HEK293 (cell line): ENCODE results near the gene BCL11B.

Source experiments
- CTCF ChIA-PET: fragments of 350-600 bp; formaldehyde crosslinking; extraction: SDS; loops from one replicate; lab custom pipeline; 2021; ENCODE audit warnings: antibody characterized with exemption; lab: Yijun Ruan, JAX
- POLR2A ChIA-PET: fragments of 300-600 bp; formaldehyde crosslinking; extraction: SDS; loops from one replicate; lab custom pipeline; 2020; ENCODE audit warnings: antibody characterized with exemption, inconsistent platforms; lab: Yijun Ruan, JAX
- H3K27ac ChIP-seq: fragments of 200-500 bp; sonication (Bioruptor generic); 2 replicates; pipeline ENCODE4 v1.5.1; 2014; ENCODE audit warnings: low read depth, low read length, control low read depth, inconsistent platforms; ENCODE audit errors: extremely low read depth
- H3K36me3 ChIP-seq, 2 experiments: fragments of 200-500 bp in 1 of 2; sonication (Bioruptor generic) in 1 of 2; 1 replicate in 1 of 2; 2 replicates in 1 of 2; pipeline ENCODE4 v1.5.1; 2014 to 2017; ENCODE audit warnings: inconsistent platforms in 2 of 2, low read length in 2 of 2; ENCODE audit not compliant: control insufficient read depth in 2 of 2, insufficient read depth in 1 of 2
- H3K4me1 ChIP-seq: fragments of 200-500 bp; sonication (Bioruptor generic); 2 replicates; pipeline ENCODE4 v1.5.1; 2014; ENCODE audit warnings: mild to moderate bottlenecking, low read length, inconsistent platforms; ENCODE audit not compliant: control insufficient read depth, insufficient read depth
- H3K4me3 ChIP-seq: 2 replicates; pipeline ENCODE4 v1.5.1; 2011; ENCODE audit warnings: low read depth, mild to moderate bottlenecking, control low read depth, low read length, moderate library complexity
- H3K9me3 ChIP-seq: fragments of 200-500 bp; sonication (Bioruptor generic); 2 replicates; pipeline ENCODE4 v1.5.1; 2014; ENCODE audit warnings: low read depth, low read length, inconsistent platforms; ENCODE audit not compliant: control insufficient read depth, insufficient read depth
- EGR2 ChIP-seq: fragments of 450-650 bp; formaldehyde crosslinking; IDR thresholded peaks from 2 replicates; pipeline ENCODE4 v1.5.1; 2016; ENCODE audit warnings: low read depth, missing biosample characterization, missing genetic modification characterization
- OSR2 ChIP-seq: fragments of 450-650 bp; formaldehyde crosslinking; IDR thresholded peaks from 2 replicates; pipeline ENCODE4 v1.5.1; 2016; ENCODE audit warnings: missing biosample characterization, missing genetic modification characterization
- TRIM28 ChIP-seq: IDR thresholded peaks from 2 replicates; pipeline ENCODE4 v1.6.1; 2011; ENCODE audit warnings: low read length, control low read depth, borderline replicate concordance
- ZBTB21 ChIP-seq: fragments of 450-650 bp; formaldehyde crosslinking; IDR thresholded peaks from 2 replicates; pipeline ENCODE4 v1.5.1; 2017; ENCODE audit warnings: missing biosample characterization, missing genetic modification characterization
- ZBTB7A ChIP-seq: fragments of 450-650 bp; formaldehyde crosslinking; IDR thresholded peaks from 2 replicates; pipeline ENCODE4 v1.5.1; 2016; ENCODE audit warnings: low read depth, missing biosample characterization, missing genetic modification characterization
- ZFHX2 ChIP-seq: fragments of 450-650 bp; formaldehyde crosslinking; conservative IDR thresholded peaks from 2 replicates; pipeline ENCODE4 v1.5.1; 2016; ENCODE audit warnings: missing biosample characterization, missing genetic modification characterization
- ZNF140 ChIP-seq: fragments of 450-650 bp; formaldehyde crosslinking; IDR thresholded peaks from 2 replicates; pipeline ENCODE4 v1.5.1; 2016; ENCODE audit warnings: missing biosample characterization, missing genetic modification characterization
- ZNF155 ChIP-seq: fragments of 450-650 bp; formaldehyde crosslinking; IDR thresholded peaks from 2 replicates; pipeline ENCODE4 v1.5.1; 2016; ENCODE audit warnings: missing biosample characterization, missing genetic modification characterization
- ZNF184 ChIP-seq: fragments of 450-650 bp; IDR thresholded peaks from 2 replicates; pipeline ENCODE4 v1.5.1; 2018; ENCODE audit warnings: missing biosample characterization, mild to moderate bottlenecking, missing genetic modification characterization
- ZNF24 ChIP-seq: fragments of 450-650 bp; formaldehyde crosslinking; IDR thresholded peaks from 2 replicates; pipeline ENCODE4 v1.5.1; 2016; ENCODE audit warnings: missing biosample characterization, missing genetic modification characterization
- ZNF324 ChIP-seq: fragments of 450-650 bp; formaldehyde crosslinking; IDR thresholded peaks from 2 replicates; pipeline ENCODE4 v1.5.1; 2016; ENCODE audit warnings: missing biosample characterization, missing genetic modification characterization
- ZNF394 ChIP-seq: fragments of 450-650 bp; formaldehyde crosslinking; IDR thresholded peaks from 2 replicates; pipeline ENCODE4 v1.5.1; 2016; ENCODE audit warnings: missing biosample characterization, missing genetic modification characterization, mild to moderate bottlenecking, moderate library complexity, borderline replicate concordance
- ZNF510 ChIP-seq: fragments of 450-650 bp; formaldehyde crosslinking; IDR thresholded peaks from 2 replicates; pipeline ENCODE4 v1.5.1; 2018; ENCODE audit warnings: mild to moderate bottlenecking, missing genetic modification characterization, missing biosample characterization; ENCODE audit not compliant: insufficient replicate concordance
- ZNF561 ChIP-seq: fragments of 450-650 bp; IDR thresholded peaks from 2 replicates; pipeline ENCODE4 v1.5.1; 2018; ENCODE audit warnings: missing biosample characterization, missing genetic modification characterization, borderline replicate concordance
- ZNF571 ChIP-seq: fragments of 450-650 bp; formaldehyde crosslinking; IDR thresholded peaks from 2 replicates; pipeline ENCODE4 v1.5.0; 2017; ENCODE audit warnings: missing biosample characterization, missing genetic modification characterization
- ZNF596 ChIP-seq: fragments of 450-650 bp; IDR thresholded peaks from 2 replicates; pipeline ENCODE4 v1.5.0; 2018; ENCODE audit warnings: missing biosample characterization, mild to moderate bottlenecking, missing genetic modification characterization, moderate library complexity
- ZNF600 ChIP-seq: fragments of 450-650 bp; formaldehyde crosslinking; IDR thresholded peaks from 2 replicates; pipeline ENCODE4 v1.5.1; 2016; ENCODE audit warnings: missing biosample characterization, missing genetic modification characterization
- ZNF768 ChIP-seq: fragments of 450-650 bp; formaldehyde crosslinking; IDR thresholded peaks from 2 replicates; pipeline ENCODE4 v1.5.1; 2018; ENCODE audit warnings: missing biosample characterization, mild to moderate bottlenecking, missing genetic modification characterization
- ZNF843 ChIP-seq: fragments of 450-650 bp; formaldehyde crosslinking; IDR thresholded peaks from 2 replicates; pipeline ENCODE4 v1.5.1; 2016; ENCODE audit warnings: missing biosample characterization, missing genetic modification characterization
- TF ChIP-seq, protein P1 (sequence below): fragments of 450-650 bp; formaldehyde crosslinking; IDR thresholded peaks from 2 replicates; pipeline ENCODE4 v1.5.1; 2016; ENCODE audit warnings: missing biosample characterization, missing genetic modification characterization
- TF ChIP-seq, protein P2 (sequence below): fragments of 450-650 bp; formaldehyde crosslinking; IDR thresholded peaks from 2 replicates; pipeline ENCODE4 v1.5.1; 2016; ENCODE audit warnings: missing biosample characterization, missing genetic modification characterization, borderline replicate concordance
- TF ChIP-seq, protein P3 (sequence below): fragments of 450-650 bp; formaldehyde crosslinking; IDR thresholded peaks from 2 replicates; pipeline ENCODE4 v1.5.1; 2016; ENCODE audit warnings: missing biosample characterization, missing genetic modification characterization
- TF ChIP-seq, protein P4 (sequence below): fragments of 450-650 bp; formaldehyde crosslinking; IDR thresholded peaks from 2 replicates; pipeline ENCODE4 v1.5.1; 2016; ENCODE audit warnings: missing biosample characterization, missing genetic modification characterization
- TF ChIP-seq, protein P5 (sequence below): fragments of 450-650 bp; formaldehyde crosslinking; IDR thresholded peaks from 2 replicates; pipeline ENCODE4 v1.5.1; 2016; ENCODE audit warnings: missing biosample characterization, missing genetic modification characterization

The BCL11B gene

DNA sequence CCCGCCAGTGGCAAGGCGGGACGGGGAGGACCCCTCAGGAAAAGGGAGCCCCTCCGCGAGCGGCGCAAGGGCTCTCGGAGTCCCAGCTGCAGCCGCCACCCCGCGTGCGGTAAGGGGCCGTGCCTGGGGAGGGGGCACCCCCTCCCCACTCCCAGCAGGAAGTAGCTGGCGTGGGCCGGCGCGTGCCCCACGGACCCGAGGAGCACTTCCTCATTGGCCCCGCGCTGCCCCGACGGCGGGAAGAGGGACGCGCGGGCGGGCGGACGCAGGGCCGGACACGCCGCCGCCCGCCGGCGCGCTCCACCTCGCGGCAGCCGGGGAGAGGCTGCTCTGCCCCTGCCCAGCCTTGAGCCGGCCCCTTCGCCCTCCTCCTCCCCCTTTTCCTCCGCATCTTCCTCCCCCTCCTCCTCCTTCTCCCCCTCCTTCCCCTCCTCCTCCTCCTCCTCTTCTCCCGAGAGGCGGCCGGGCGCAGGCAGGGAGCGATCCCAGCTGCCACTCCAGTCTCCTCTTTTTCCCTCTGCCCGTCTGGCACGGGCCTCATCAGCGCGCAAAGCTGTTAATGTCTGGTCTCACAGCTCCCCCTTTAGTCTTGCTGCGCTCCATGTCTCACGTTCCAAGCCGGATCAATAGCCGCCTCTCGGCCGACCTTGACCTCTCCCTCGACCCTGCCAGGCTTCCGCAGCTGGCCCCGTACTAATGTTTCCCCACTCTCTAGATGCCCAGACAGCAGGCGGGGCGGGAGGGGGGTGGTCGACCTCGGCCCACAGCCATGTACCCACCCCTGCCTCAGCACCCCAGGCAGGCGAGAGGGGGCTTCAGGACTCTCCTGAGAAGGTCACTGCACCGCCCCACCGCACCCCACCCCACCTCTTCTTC is 2.6 kb upstream of the BCL11B start (continued):
- TF ChIP-seq, protein P1, sequence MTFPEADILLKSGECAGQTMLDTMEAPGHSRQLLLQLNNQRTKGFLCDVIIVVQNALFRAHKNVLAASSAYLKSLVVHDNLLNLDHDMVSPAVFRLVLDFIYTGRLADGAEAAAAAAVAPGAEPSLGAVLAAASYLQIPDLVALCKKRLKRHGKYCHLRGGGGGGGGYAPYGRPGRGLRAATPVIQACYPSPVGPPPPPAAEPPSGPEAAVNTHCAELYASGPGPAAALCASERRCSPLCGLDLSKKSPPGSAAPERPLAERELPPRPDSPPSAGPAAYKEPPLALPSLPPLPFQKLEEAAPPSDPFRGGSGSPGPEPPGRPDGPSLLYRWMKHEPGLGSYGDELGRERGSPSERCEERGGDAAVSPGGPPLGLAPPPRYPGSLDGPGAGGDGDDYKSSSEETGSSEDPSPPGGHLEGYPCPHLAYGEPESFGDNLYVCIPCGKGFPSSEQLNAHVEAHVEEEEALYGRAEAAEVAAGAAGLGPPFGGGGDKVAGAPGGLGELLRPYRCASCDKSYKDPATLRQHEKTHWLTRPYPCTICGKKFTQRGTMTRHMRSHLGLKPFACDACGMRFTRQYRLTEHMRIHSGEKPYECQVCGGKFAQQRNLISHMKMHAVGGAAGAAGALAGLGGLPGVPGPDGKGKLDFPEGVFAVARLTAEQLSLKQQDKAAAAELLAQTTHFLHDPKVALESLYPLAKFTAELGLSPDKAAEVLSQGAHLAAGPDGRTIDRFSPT (tag by site-specific recombination), result peak; percentile 61; the same call in 1 of the 2 replicates
- TF ChIP-seq ZNF561 (tag by site-specific recombination) (peak; percentile 91), OSR2 (tag by site-specific recombination) (peak; percentile 64; the same call in 1 of the 2 replicates), EGR2 (tag by site-specific recombination) (peak; percentile 95), ZNF571 (tag by site-specific recombination) (no peak), ZNF324 (tag by site-specific recombination) (peak; percentile 97), ZNF155 (tag by site-specific recombination) (no peak), ZNF394 (tag by site-specific recombination) (peak; percentile 32; the same call in 1 of the 2 replicates), ZNF510 (tag by site-specific recombination) (no peak), TRIM28 (no peak), ZNF184 (peak; percentile 29; the same call in 1 of the 2 replicates), ZNF596 (tag by site-specific recombination) (peak; percentile 61; the same call in 1 of the 2 replicates)
- TF ChIP-seq, protein P2, sequence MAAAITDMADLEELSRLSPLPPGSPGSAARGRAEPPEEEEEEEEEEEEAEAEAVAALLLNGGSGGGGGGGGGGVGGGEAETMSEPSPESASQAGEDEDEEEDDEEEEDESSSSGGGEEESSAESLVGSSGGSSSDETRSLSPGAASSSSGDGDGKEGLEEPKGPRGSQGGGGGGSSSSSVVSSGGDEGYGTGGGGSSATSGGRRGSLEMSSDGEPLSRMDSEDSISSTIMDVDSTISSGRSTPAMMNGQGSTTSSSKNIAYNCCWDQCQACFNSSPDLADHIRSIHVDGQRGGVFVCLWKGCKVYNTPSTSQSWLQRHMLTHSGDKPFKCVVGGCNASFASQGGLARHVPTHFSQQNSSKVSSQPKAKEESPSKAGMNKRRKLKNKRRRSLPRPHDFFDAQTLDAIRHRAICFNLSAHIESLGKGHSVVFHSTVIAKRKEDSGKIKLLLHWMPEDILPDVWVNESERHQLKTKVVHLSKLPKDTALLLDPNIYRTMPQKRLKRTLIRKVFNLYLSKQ (tag by site-specific recombination), result no peak

DNA sequence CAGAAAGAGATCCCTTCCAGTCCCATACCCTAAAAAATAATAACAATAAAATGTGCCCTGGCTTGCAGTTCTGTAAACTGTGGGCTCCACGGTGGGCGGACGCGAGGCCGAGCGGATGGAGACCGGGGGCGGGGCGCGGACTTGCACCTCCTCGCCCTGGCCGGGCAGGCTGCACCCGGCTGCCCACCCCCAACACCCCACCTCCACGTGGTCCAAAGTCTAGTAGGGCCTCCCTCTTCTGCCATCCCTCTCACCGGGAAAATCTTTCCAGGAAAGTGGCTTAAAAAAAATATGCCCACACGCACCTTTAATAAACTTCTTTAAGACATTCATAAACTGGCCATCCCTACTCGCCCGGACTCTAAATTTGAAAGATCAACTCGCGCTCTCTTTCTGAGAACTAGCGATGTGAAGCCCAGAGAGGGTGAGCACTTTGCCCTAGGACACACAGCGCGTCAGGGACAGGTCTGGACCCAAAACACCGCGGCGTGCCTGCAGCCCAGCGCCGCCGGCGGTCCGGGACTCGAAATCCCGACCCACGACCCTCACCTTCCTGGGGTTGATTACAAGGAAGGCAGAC is 1.9 kb upstream of the BCL11B start:
- H3K36me3 ChIP-seq, result no peaks in the 10 kb centered on the region
- no peaks in the 10 kb centered on the region for H3K9me3 ChIP-seq
- peak overlapping the region; percentile 34; the same call in 1 of the 2 replicates for H3K27ac ChIP-seq
- peak overlapping the region; percentile 36 for H3K4me3 ChIP-seq
- TF ChIP-seq, protein P3, sequence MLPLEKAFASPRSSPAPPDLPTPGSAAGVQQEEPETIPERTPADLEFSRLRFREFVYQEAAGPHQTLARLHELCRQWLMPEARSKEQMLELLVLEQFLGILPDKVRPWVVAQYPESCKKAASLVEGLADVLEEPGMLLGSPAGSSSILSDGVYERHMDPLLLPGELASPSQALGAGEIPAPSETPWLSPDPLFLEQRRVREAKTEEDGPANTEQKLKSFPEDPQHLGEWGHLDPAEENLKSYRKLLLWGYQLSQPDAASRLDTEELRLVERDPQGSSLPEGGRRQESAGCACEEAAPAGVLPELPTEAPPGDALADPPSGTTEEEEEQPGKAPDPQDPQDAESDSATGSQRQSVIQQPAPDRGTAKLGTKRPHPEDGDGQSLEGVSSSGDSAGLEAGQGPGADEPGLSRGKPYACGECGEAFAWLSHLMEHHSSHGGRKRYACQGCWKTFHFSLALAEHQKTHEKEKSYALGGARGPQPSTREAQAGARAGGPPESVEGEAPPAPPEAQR, result no peak
- no peak for TF ChIP-seq ZNF843 (tag by site-specific recombination)
- TF ChIP-seq ZBTB21 (tag by site-specific recombination), result no peak
- peak; percentile 93 for TF ChIP-seq ZBTB7A
- peak; percentile 47; the same call in 1 of the 2 replicates for TF ChIP-seq ZFHX2 (tag by site-specific recombination)
- TF ChIP-seq ZNF768 (tag by site-specific recombination), result peak; percentile 99
- no peak for TF ChIP-seq ZNF140 (tag by site-specific recombination)
- TF ChIP-seq, protein P4, sequence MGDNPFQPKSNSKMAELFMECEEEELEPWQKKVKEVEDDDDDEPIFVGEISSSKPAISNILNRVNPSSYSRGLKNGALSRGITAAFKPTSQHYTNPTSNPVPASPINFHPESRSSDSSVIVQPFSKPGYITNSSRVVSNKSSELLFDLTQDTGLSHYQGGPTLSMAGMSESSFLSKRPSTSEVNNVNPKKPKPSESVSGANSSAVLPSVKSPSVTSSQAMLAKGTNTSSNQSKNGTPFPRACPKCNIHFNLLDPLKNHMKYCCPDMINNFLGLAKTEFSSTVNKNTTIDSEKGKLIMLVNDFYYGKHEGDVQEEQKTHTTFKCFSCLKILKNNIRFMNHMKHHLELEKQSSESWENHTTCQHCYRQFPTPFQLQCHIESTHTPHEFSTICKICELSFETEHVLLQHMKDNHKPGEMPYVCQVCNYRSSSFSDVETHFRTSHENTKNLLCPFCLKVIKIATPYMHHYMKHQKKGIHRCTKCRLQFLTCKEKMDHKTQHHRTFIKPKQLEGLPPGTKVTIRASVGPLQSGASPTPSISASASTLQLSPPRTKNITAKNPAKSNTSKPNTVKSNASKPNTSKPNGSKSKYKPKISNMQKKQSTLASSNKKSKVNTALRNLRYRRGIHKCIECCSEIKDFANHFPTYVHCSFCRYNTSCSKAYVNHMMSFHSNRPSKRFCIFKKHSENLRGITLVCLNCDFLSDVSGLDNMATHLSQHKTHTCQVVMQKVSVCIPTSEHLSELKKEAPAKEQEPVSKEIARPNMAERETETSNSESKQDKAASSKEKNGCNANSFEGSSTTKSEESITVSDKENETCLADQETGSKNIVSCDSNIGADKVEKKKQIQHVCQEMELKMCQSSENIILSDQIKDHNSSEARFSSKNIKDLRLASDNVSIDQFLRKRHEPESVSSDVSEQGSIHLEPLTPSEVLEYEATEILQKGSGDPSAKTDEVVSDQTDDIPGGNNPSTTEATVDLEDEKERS (tag by site-specific recombination), result 0 out of 2 replicates have a peak, but pooled peaks have one; percentile 14
- TF ChIP-seq, protein P5, sequence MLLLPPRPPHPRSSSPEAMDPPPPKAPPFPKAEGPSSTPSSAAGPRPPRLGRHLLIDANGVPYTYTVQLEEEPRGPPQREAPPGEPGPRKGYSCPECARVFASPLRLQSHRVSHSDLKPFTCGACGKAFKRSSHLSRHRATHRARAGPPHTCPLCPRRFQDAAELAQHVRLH (tag by site-specific recombination), result peak; percentile 81; the same call in 1 of the 2 replicates
- 0 out of 2 replicates have a peak, but pooled peaks have one; percentile 12 for TF ChIP-seq ZNF24 (tag by site-specific recombination)
- TF ChIP-seq ZNF600 (tag by site-specific recombination), result no peak
- TF ChIP-seq, all 188 proteins: peak for 6
- POLR2A ChIA-PET, result no interaction called here
- H3K4me1 ChIP-seq, result no peaks in the 10 kb centered on the region; the same call in 1 of the 2 replicates
- CTCF ChIA-PET, result interaction anchor here (1.6 kb wide), 1 partner anchor 46 kb away, joined by 3 read pairs; no protein-coding TSS in a partner anchor
